ENCODE measurements around the gene REV3L.
"Not testable (repeated sequence)": the region's sequence is repeated elsewhere in the genome, so short reads cannot be mapped to it uniquely, and the experiment has no call there.

REV3L gene

GRCh38 chr6:111354758-111355555 lies 128.1 kb downstream of the REV3L start:
- DNase-seq, result no peak

- no peak for DNase-seq
These were observed 129.0 kb downstream of the REV3L start for GRCh38 chr6:111353912-111354462.

GRCh38 chr6:111347589-111347988 lies 135.4 kb downstream of the REV3L start:
- no peak for DNase-seq

- DNase-seq, result no peak
These were observed 140.1 kb downstream of the REV3L start for GRCh38 chr6:111342913-111343312.

GRCh38 chr6:111339294-111339693 lies 143.7 kb downstream of the REV3L start:
- no peak for DNase-seq

GRCh38 chr6:111338843-111339242 lies 144.2 kb downstream of the REV3L start:
- no peak for DNase-seq

- DNase-seq, result no peak
These were observed 145.2 kb downstream of the REV3L start for GRCh38 chr6:111337829-111338236.

- DNase-seq, result no peak
These were observed 153.0 kb downstream of the REV3L start for GRCh38 chr6:111329882-111330633.

GRCh38 chr6:111326563-111326962 lies 156.5 kb downstream of the REV3L start:
- no peak for DNase-seq

GRCh38 chr6:111322145-111322544 lies 160.9 kb downstream of the REV3L start:
- DNase-seq, result no peak

- not testable (repeated sequence) for DNase-seq
These were observed 175.1 kb downstream of the REV3L start for GRCh38 chr6:111307950-111308349.

- DNase-seq, result no peak
These were observed 175.7 kb downstream of the REV3L start for GRCh38 chr6:111307275-111307858.

GRCh38 chr6:111306104-111306888 lies 176.7 kb downstream of the REV3L start:
- DNase-seq, result no peak

GRCh38 chr6:111301946-111302345 lies 181.1 kb downstream of the REV3L start:
- DNase-seq, result no peak

GRCh38 chr6:111300938-111301800 lies 181.8 kb downstream of the REV3L start:
- not testable (repeated sequence) for DNase-seq

- DNase-seq, result no peak
These were observed 185.2 kb downstream of the REV3L start for GRCh38 chr6:111297776-111298175.

- DNase-seq, result no peak
These were observed 188.5 kb downstream of the REV3L start for GRCh38 chr6:111294374-111294967.

GRCh38 chr6:111291336-111292259 lies 191.4 kb downstream of the REV3L start:
- DNase-seq, result no peak

GRCh38 chr6:111290689-111291335 lies 192.2 kb downstream of the REV3L start:
- DNase-seq, result not testable (repeated sequence)
